GM12874 (cell line): ENCODE results near the gene PTTG1.

ENCODE experiments used
- CTCF ChIP-seq: IDR thresholded peaks from 2 replicates; pipeline ENCODE4 v1.5.1; 2011; ENCODE audit warnings: low read depth, mild to moderate bottlenecking, control low read depth, low read length, moderate library complexity; ENCODE audit not compliant: insufficient read depth

Gene PTTG1

GRCh38 chr5:160398806-160399205 is 22.8 kb upstream of the PTTG1 start:
- no peak for TF ChIP-seq CTCF

- TF ChIP-seq CTCF: no peak
Measured at GRCh38 chr5:160399402-160400353, 22.0 kb upstream of the PTTG1 start, which contains the start of gene FAM200C. Gene FAM200C, minus strand, starts transcription at chr5:160400054. Its CDS starts 4,564 bp downstream, at chr5:160395490.

GRCh38 chr5:160418561-160419457 is 2.8 kb upstream of the PTTG1 start, which contains the start of gene SLU7:
Gene SLU7, minus strand, starts transcription at chr5:160419081. Its CDS starts 3,787 bp downstream, at chr5:160415294.
- no peak for TF ChIP-seq CTCF

- TF ChIP-seq CTCF: no peak
Measured at GRCh38 chr5:160419458-160420330, 2.0 kb upstream of the PTTG1 start.

- TF ChIP-seq CTCF: no peak
Measured at GRCh38 chr5:160420331-160420610, 1.4 kb upstream of the PTTG1 start.

GRCh38 chr5:160423099-160423498 is 1.4 kb downstream of the PTTG1 start:
- no peak for TF ChIP-seq CTCF
